Retinal pigment epithelial cell (primary cell): ENCODE measurements around the gene RPL37A.

Experiments
- DNase-seq: peaks from one replicate; pipeline ENCODE4 v3.0.0-alpha.2; 2010; ENCODE audit warnings: low read depth
- H3K4me3 ChIP-seq: 2 replicates; pipeline ENCODE4 v1.5.1; 2011; ENCODE audit warnings: mild to moderate bottlenecking, low read length, control low read depth, moderate library complexity
- TF ChIP-seq, protein P1 (sequence below): conservative IDR thresholded peaks from 2 replicates; pipeline ENCODE4 v1.5.1; 2011; ENCODE audit warnings: low read depth, low read length, control low read depth, inconsistent platforms

Gene RPL37A

DNA sequence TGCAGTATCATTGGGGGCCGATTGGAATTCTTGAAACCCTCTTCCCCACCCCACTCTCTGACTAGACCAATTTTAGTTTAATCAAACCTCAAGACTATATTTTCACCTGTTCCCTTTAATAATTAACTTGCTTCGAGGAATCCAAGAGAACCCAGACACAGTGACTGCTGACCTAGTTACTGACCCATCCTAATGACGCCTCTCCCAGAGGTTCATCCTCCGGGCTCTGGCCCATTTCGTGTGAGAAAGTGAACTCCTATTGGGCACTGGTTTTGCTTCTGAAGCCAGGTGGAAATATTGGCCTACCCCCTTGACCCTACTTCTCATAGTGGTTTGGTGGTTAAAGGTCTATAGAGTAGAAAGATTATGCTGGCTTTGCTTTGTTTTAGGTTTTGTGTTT, 39.9 kb downstream of the RPL37A start:
- TF ChIP-seq, protein P1, sequence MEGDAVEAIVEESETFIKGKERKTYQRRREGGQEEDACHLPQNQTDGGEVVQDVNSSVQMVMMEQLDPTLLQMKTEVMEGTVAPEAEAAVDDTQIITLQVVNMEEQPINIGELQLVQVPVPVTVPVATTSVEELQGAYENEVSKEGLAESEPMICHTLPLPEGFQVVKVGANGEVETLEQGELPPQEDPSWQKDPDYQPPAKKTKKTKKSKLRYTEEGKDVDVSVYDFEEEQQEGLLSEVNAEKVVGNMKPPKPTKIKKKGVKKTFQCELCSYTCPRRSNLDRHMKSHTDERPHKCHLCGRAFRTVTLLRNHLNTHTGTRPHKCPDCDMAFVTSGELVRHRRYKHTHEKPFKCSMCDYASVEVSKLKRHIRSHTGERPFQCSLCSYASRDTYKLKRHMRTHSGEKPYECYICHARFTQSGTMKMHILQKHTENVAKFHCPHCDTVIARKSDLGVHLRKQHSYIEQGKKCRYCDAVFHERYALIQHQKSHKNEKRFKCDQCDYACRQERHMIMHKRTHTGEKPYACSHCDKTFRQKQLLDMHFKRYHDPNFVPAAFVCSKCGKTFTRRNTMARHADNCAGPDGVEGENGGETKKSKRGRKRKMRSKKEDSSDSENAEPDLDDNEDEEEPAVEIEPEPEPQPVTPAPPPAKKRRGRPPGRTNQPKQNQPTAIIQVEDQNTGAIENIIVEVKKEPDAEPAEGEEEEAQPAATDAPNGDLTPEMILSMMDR = no peak
- no peak overlapping the region for H3K4me3 ChIP-seq
- DNase-seq = no peak

DNA sequence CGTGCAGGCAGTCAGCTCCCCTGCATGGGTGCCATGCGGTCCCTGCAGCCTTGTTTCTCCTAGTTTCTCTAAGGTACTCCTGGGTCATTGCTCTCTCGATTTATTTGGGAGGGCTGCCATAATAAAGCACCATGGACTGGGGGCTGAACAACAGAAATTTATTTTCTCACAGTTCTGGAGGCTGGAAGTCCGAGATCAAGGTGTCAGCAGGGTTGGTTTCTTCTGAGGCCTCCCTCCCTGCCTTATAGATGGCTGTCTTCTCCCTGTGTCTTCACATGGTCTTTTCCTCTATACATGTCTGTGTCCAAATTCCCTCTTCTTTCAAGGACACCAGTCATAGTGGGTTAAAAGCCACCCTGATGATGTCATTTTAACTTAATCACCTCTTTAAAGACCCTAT, 40.5 kb downstream of the RPL37A start:
- no peak overlapping the region for H3K4me3 ChIP-seq
- TF ChIP-seq, protein P1 = no peak
- no peak for DNase-seq

DNA sequence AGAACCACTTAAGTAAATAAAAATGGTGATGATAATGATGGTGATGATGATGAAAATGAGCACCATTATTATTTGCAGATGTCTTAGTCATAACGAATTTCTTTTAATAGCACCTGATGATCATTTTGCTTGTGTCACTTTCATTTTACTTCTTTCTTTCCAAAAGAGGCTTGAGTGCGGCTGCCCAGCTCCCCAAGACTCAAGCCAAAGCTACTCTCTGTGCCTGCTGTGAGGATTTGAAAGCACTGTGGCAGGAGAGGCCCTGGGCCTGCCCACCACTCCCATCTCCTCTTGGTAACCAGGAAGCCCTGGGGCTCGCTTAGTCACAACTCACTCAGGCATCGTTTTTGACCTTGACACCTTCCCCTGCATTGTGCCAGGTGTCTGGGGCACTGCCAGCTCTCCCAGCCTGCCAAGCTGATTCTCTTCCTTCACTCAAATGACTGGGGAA, 41.2 kb downstream of the RPL37A start:
- no peak for DNase-seq
- no peak overlapping the region for H3K4me3 ChIP-seq
- TF ChIP-seq, protein P1 = no peak

DNA sequence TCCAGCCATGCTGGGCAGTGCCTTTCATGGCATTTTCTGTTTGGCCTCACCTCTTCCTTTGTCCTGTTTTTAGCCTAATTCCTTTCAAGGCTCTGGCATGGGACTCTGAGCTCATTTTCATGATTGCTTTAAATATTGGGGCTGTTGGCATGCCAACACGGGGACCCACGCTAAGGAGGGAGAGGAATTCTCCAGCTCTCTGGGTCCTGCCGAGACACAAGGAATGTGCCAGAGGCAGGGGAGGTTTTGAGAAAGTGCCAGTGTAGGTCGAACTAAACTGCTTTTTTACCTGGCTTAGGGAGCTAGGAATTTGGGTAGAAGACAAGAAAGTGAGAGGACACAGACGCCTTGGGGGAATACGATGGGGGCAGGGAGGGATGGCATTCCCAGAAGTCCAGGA, 42.3 kb downstream of the RPL37A start:
- no peak for DNase-seq
- TF ChIP-seq, protein P1 = no peak
- H3K4me3 ChIP-seq = no peak overlapping the region

DNA sequence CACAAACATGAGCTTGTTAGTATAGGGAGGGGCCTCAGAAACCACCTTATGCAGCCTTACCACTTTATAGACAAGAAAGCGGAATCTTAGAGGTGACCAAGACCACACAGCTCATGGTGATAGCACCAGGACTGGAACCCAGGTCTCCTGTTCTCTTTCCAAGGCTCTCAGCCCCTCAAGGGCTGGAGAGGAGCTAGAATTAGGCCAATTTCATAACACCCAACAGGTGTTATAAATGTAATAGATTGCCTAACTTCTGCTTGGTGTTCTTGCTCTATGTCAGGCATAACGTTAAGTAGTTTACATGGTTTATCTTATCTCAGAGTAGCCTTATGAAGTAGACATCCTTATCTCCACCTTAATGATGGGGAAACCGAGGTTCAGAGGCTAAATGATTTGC, 42.9 kb downstream of the RPL37A start:
- H3K4me3 ChIP-seq = no peak overlapping the region
- TF ChIP-seq, protein P1 = no peak
- no peak for DNase-seq

DNA sequence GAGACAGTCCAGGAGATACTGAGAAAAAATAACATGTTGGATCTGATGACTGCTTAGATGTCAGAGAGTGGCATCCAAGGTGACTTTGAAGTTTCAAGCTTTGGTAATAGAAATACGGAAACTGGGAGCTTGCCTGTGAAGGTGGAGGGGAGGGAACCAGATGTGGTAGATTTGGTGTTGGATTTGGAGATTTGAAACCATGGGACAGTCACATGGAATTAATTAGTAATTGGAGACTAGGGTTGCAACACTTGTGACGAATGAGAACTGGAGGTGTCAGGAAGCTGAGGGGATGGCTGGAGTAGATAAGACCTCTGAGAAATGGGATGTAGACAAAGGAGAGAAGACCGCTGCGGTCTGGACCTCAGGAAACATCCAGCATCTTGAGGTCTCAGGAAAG, 46.7 kb downstream of the RPL37A start:
- H3K4me3 ChIP-seq = no peak overlapping the region
- TF ChIP-seq, protein P1 = no peak

DNA sequence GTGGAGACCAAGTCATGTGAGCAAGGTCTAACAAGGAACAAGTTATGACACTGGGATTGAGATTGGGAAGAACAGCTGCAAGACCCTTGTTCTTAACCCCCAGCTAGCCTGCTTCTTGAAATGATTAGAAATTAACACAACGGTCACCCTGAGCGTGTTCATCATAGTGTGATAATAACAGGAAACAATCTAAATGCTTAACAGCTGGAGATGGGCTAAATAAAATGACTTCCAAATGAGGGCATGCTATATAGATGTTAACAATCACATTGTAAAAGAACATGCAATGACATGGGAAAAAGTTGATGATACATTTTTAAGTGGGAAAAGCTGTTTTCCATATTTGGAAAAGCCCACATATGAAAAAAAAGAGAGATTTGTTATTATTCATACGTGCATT, 47.6 kb downstream of the RPL37A start:
- H3K4me3 ChIP-seq = no peak overlapping the region
- DNase-seq = no peak
- TF ChIP-seq, protein P1 = no peak

More for the DNA sequence above, 46.7 kb downstream of the RPL37A start:
- no peak for DNase-seq
